MM.1S (cell line): Measurements from ENCODE around the gene PINLYP.

Experiments used
- EZH2 ChIP-seq: fragments of 300-600 bp; sonication (generic); optimal IDR thresholded peaks from 2 replicates; pipeline ENCODE3; 2017; ENCODE audit warnings: low read depth, mild to moderate bottlenecking, antibody characterized with exemption, low read length, mixed read lengths
- TF ChIP-seq, protein P1 (sequence below): fragments of 300-600 bp; sonication (generic); IDR thresholded peaks from 2 replicates; pipeline ENCODE4 v1.5.1; 2016; ENCODE audit warnings: antibody characterized with exemption, low read length, mixed read lengths

DNA sequence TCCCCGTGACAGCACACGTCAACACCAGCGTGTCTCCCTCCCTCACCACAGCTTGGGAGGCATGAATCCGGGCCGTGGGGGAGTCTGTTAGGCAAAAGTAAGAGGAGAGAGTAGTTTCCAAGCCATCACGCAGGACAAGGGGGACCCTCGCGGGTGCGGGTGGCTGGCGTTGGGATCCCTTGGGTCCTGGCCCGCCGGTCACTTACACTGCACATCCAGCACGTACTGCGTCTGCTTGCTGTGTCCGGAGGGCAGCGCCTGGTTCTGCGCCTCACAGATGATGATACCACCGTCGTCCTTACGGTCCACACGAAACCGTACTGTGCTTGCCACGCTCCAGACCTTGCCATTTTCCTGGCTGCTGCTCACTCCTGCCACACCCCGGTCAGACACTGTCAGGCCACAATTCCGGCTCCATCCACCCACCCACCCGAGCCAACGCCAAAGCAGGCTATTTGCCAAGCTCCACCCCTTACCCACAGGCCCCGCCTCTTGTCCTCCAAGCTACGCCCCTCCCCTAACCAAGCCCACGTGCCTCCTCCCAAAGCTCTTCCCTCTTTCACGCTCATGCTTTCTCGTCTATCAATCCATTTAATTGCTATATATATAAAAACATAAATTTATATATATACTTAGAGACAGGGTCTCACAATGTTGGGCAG, 50.4 kb downstream of the PINLYP start:
- TF ChIP-seq, protein P1, sequence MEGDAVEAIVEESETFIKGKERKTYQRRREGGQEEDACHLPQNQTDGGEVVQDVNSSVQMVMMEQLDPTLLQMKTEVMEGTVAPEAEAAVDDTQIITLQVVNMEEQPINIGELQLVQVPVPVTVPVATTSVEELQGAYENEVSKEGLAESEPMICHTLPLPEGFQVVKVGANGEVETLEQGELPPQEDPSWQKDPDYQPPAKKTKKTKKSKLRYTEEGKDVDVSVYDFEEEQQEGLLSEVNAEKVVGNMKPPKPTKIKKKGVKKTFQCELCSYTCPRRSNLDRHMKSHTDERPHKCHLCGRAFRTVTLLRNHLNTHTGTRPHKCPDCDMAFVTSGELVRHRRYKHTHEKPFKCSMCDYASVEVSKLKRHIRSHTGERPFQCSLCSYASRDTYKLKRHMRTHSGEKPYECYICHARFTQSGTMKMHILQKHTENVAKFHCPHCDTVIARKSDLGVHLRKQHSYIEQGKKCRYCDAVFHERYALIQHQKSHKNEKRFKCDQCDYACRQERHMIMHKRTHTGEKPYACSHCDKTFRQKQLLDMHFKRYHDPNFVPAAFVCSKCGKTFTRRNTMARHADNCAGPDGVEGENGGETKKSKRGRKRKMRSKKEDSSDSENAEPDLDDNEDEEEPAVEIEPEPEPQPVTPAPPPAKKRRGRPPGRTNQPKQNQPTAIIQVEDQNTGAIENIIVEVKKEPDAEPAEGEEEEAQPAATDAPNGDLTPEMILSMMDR = no peak
- TF ChIP-seq EZH2 = no peak
